Activated CD8-positive, alpha-beta T cell treated with anti-CD3 and anti-CD28 coated beads for 36 hours (primary cell): Measurements from ENCODE around the gene SCLY. TPM values are rescaled to one million over a fixed set of nuclear protein-coding genes. Genes with fewer than 3 reads are reported as not detected.

ENCODE experiments used
- ATAC-seq: fragments of 200-7000 bp; cut with Tn5 transposase; one replicate; pipeline ENCODE4 v1.10.0; 2021; ENCODE audit warnings: mild to moderate bottlenecking, moderate library complexity
- CTCF ChIA-PET: fragments of 350-600 bp; sonication (Branson Sonifier 250); formaldehyde crosslinking; loops from one replicate; lab custom pipeline; 2021; ENCODE audit warnings: antibody characterized with exemption; lab: Charles Lee
- POLR2A ChIA-PET: fragments of 350-600 bp; sonication (Branson Sonifier 250); formaldehyde crosslinking; loops from one replicate; lab custom pipeline; 2021; ENCODE audit warnings: antibody characterized with exemption; lab: Charles Lee
- DNase-seq: peaks from one replicate; pipeline ENCODE4 v3.0.0-alpha.2; 2020
- H3K27ac Mint-ChIP-seq: one replicate; pipeline ENCODE4 v1.8.0; 2021; ENCODE audit warnings: mild to moderate bottlenecking, mixed read lengths
- H3K27me3 Mint-ChIP-seq: one replicate; pipeline ENCODE4 v1.8.0; 2021; ENCODE audit warnings: mixed read lengths
- H3K36me3 Mint-ChIP-seq: one replicate; pipeline ENCODE4 v1.8.0; 2021; ENCODE audit warnings: low read depth, mixed read lengths
- H3K4me1 Mint-ChIP-seq: one replicate; pipeline ENCODE4 v1.8.0; 2021; ENCODE audit warnings: low read depth, mixed read lengths
- H3K4me3 Mint-ChIP-seq: one replicate; pipeline ENCODE4 v1.8.0; 2021; ENCODE audit warnings: mild to moderate bottlenecking, moderate library complexity, mixed read lengths
- H3K9me3 Mint-ChIP-seq: one replicate; pipeline ENCODE4 v1.8.0; 2021; ENCODE audit warnings: mixed read lengths
- intact Hi-C: fragments of 100-400 bp; cut with micrococcal nuclease; formaldehyde crosslinking; loops from one replicate; pipeline ENCODE4 v1.10.0; 2022
- total RNA-seq, 2 experiments: library from RNA; stranded (reverse); gene quantifications; one replicate each; pipeline ENCODE4 v1.2.3, GENCODE V29; 2021
- TF ChIP-seq, protein P1 (sequence below): fragments of 200-600 bp; IDR thresholded peaks from one replicate; pipeline ENCODE4 v1.8.0; 2022; ENCODE audit warnings: antibody characterized with exemption, mild to moderate bottlenecking

SCLY gene
- total RNA-seq, 2 experiments from 2014 or later = 77.9 to 93.2 TPM

DNA sequence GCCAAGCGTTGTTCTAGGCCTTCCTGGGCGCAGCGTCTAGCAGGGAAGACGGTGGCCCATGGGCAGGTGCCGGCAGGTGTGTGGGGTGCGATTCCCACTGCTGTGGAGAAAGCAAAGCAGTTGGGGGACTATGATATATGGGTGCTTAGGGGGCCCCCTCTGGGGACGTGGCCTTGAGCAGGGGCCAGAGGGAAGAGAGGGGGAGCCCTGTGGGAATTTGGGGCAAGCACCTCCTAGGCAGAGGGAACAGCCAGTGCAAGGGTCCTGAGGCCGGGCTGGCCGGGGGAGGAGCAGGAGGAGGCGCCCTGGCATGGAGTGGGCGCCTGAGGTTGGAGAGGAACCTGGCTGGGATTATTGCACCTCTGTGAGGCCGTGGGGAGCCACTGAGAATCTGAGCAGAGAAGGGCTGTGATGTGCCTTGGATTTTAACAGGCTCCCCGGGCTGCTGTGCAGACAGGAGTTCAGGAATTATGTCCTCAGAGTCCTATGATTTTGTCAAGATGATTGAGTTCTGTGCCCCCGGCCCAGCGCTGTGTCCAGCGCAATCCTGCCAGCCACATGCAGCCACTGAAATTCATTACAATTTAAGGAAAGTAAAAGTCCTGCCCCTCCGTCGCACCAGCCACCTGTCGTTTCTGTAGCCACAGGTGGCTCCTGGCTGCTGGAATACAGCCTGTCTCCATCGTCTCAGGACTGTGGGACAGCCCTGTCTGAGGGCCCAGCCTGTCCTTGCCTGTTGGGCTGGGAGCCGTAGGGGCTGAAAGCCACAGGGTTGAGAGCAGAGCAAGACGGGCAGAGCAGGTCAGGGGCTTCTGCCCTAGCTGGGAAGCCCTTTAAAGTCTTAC is 68.6 kb downstream of the SCLY start:
- Mint-ChIP-seq H3K27ac (no peak overlapping the region), H3K4me3 (no peak overlapping the region), H3K9me3 (no peaks in the 10 kb centered on the region), H3K4me1 (no peaks in the 10 kb centered on the region), H3K27me3 (no peaks in the 10 kb centered on the region), H3K36me3 (no peaks in the 10 kb centered on the region)
- intact Hi-C loops = no loop called here
- TF ChIP-seq, protein P1, sequence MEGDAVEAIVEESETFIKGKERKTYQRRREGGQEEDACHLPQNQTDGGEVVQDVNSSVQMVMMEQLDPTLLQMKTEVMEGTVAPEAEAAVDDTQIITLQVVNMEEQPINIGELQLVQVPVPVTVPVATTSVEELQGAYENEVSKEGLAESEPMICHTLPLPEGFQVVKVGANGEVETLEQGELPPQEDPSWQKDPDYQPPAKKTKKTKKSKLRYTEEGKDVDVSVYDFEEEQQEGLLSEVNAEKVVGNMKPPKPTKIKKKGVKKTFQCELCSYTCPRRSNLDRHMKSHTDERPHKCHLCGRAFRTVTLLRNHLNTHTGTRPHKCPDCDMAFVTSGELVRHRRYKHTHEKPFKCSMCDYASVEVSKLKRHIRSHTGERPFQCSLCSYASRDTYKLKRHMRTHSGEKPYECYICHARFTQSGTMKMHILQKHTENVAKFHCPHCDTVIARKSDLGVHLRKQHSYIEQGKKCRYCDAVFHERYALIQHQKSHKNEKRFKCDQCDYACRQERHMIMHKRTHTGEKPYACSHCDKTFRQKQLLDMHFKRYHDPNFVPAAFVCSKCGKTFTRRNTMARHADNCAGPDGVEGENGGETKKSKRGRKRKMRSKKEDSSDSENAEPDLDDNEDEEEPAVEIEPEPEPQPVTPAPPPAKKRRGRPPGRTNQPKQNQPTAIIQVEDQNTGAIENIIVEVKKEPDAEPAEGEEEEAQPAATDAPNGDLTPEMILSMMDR = no peak
- ChIA-PET CTCF (no interaction called here), POLR2A (no interaction called here)
- DNase-seq (no peak), ATAC-seq (no peak)

DNA sequence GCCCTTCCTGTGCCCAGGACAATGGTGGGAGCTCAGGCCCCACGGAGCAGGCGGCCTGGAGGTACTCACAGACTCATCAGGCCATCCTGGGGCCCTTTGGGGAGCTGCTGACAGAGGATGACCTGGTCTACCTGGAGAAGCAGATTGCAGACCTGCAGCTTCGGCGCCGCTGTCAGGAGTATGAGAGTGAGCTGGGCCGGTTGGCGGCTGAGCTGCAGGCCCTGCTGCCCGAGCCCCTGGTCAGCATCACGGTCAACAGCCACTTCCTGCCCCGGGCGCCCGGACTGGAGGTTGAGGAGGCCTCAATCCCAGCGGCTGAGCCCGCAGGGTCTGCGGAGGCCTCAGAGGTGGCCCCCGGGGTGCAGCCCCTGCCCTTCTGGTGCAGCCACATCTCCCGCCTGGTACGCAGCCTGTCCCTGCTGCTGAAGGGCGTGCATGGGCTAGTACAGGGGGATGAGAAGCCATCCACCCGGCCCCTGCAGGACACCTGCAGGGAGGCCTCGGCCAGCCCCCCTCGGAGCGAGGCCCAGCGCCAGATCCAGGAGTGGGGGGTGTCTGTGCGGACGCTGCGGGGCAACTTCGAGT is 69.4 kb downstream of the SCLY start:
- Mint-ChIP-seq H3K4me1 (no peaks in the 10 kb centered on the region), H3K36me3 (no peaks in the 10 kb centered on the region), H3K4me3 (no peak overlapping the region), H3K27ac (no peak overlapping the region), H3K27me3 (no peaks in the 10 kb centered on the region), H3K9me3 (no peaks in the 10 kb centered on the region)
- POLR2A ChIA-PET = no interaction called here
- TF ChIP-seq, protein P1 = no peak
- ATAC-seq (no peak), DNase-seq (no peak)
- CTCF ChIA-PET = no interaction called here
- intact Hi-C loops = no loop called here

DNA sequence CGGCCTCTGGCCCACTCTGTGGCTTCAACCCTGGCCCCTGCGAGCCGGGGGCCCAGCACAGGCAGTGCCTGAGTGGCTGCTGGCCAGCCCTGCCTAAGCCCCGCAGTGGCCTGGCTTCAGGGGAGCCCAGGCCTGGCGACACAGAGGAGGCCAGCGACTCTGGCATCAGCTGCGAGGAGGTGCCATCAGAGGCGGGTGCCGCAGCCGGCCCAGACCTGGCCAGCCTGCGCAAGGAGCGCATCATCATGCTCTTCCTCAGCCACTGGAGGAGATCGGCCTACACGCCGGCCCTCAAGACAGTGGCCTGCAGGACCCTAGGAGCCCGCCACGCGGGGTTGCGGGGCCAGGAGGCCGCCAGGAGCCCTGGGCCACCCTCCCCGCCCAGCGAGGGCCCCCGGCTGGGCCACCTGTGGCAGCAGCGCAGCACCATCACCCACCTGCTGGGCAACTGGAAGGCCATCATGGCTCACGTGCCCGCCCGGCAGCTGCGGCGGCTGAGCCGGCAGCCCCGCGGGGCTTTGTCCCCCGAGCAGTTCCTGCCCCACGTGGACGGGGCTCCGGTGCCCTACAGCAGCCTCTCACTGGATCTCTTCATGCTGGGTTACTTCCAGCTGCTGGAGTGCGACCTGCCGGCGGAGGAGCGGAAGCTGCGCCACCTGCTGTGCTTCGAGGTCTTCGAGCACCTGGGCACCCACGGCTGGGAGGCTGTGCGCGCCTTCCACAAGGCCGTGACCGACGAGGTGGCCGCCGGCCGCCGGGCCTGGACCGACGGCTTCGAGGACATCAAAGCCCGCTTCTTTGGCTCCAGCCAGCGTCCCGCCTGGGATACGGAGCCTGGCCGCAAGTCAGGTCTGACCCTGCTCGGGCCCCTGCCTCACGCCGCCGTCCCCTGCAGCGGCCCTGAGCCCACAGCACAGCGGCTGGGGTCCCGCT is 70.2 kb downstream of the SCLY start:
- ChIA-PET CTCF (no interaction called here), POLR2A (no interaction called here)
- TF ChIP-seq, protein P1 = no peak
- Mint-ChIP-seq H3K27me3 (no peaks in the 10 kb centered on the region), H3K36me3 (no peaks in the 10 kb centered on the region), H3K4me1 (no peaks in the 10 kb centered on the region), H3K27ac (no peak overlapping the region), H3K4me3 (no peak overlapping the region), H3K9me3 (no peaks in the 10 kb centered on the region)
- ATAC-seq (no peak), DNase-seq (no peak)
- intact Hi-C loops = no loop called here

DNA sequence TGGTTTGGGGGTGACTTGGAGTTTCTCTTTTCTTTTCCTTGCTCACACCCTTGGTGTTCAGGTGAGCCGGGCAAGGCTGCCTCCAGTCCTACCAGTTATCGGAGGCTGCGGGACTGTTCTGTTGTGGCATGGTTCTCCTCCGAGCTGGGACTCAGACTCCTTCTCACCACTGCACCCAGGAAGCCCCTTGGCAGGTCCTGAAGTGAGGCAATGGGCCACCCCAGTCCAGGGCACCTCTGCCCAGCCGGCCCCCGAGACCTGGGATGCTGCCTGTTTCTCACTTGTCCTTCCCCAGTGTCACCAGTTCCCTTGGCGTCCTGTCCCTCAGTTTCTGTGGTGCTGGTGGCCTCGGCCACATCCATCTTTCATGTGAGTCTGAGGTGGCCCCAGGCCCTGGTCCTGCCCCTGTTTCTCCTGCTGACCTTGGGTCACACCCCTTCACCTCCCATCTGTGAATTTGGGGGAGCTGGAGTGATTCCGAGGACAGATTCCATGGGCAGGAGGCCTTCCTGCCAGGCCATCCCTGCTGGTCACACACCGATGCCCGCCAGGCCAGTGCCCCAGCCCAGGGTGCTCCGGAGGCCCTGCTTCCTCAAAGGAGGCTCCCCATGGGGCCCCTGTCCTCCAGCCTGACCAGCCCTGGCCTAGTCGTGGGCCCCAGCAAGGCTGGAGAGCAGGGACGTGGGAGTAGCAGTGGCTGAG is 71.1 kb downstream of the SCLY start:
- ATAC-seq (no peak), DNase-seq (no peak)
- CTCF ChIA-PET = no interaction called here
- POLR2A ChIA-PET = no interaction called here
- TF ChIP-seq, protein P1 = no peak
- no peaks in the 10 kb centered on the region for H3K9me3 Mint-ChIP-seq
- no peaks in the 10 kb centered on the region for H3K4me1 Mint-ChIP-seq
- no peak overlapping the region for H3K4me3 Mint-ChIP-seq
- no peaks in the 10 kb centered on the region for H3K36me3 Mint-ChIP-seq
- no peaks in the 10 kb centered on the region for H3K27me3 Mint-ChIP-seq
- H3K27ac Mint-ChIP-seq = no peak overlapping the region
- intact Hi-C loops = no loop called here
